Measurements from ENCODE around the gene KRTCAP2.

KRTCAP2 gene

GRCh38 chr1:155179112-155180031 is 6.3 kb upstream of the KRTCAP2 start:
- no peak for ATAC-seq
- Mint-ChIP-seq H3K4me1 (peaks cover 32% of the 10 kb centered on the region), H3K27ac (peak overlapping the region; percentile 11), H3K27me3 (no peaks in the 10 kb centered on the region), H3K36me3 (peaks cover 13% of the 10 kb centered on the region), H3K9me3 (no peaks in the 10 kb centered on the region), H3K4me3 (no peak overlapping the region)

DNA sequence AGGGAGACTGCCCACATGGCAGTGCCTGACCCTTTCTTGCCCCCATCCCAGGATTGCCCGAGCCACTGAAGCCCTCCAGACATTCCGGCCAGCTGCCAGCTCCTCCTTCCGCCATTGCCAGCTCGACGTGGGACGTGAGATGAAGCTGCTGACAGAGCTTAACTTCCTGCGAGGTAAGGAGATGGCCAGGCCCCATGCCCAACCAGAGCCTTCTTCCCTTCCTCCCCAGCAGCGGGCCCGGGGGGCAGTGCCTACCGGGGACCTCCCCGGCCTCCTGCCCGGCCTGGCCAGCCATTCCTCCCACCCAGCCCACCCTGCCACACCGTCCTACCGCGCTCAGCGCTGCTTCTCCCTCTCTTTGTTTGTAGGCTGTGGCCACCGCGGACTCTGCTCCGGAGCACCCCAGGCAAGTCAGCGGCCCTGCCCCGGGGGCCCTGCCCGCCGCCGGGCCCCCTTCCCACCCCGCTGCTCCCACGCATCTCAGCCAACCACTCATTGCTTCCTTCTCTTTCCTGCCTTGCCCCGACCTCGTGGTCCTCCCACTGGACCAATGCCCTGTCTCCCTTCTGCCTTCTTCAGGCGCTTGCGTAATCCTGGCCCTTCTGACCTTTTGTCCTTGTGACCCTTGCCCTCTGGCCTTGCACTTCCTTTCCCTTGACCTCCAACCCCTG is 5.5 kb upstream of the KRTCAP2 start:
- Mint-ChIP-seq H3K27ac (peak overlapping the region; percentile 11), H3K9me3 (no peaks in the 10 kb centered on the region), H3K4me1 (peaks cover 32% of the 10 kb centered on the region), H3K27me3 (no peaks in the 10 kb centered on the region), H3K4me3 (no peak overlapping the region), H3K36me3 (peaks cover 13% of the 10 kb centered on the region)
- no peak for ATAC-seq

DNA sequence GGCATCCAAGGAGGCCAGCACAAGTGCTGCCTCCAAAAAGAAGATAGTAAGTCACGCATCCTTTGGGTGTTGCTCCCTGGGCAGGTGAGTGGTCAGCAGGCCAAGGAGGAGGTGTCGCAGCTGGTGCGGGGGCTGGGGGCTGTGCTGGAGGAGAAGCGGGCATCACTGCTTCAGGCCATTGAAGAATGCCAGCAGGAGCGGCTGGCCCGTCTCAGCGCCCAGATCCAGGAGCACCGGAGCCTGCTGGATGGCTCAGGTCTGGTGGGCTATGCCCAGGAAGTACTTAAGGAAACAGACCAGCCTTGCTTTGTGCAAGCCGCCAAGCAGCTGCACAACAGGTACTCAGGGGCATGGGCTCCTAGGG is 4.8 kb upstream of the KRTCAP2 start:
- Mint-ChIP-seq H3K9me3 (no peaks in the 10 kb centered on the region), H3K4me1 (peaks cover 32% of the 10 kb centered on the region), H3K36me3 (peaks cover 13% of the 10 kb centered on the region), H3K27me3 (no peaks in the 10 kb centered on the region), H3K4me3 (no peak overlapping the region), H3K27ac (no peak overlapping the region)
- no peak for ATAC-seq

DNA sequence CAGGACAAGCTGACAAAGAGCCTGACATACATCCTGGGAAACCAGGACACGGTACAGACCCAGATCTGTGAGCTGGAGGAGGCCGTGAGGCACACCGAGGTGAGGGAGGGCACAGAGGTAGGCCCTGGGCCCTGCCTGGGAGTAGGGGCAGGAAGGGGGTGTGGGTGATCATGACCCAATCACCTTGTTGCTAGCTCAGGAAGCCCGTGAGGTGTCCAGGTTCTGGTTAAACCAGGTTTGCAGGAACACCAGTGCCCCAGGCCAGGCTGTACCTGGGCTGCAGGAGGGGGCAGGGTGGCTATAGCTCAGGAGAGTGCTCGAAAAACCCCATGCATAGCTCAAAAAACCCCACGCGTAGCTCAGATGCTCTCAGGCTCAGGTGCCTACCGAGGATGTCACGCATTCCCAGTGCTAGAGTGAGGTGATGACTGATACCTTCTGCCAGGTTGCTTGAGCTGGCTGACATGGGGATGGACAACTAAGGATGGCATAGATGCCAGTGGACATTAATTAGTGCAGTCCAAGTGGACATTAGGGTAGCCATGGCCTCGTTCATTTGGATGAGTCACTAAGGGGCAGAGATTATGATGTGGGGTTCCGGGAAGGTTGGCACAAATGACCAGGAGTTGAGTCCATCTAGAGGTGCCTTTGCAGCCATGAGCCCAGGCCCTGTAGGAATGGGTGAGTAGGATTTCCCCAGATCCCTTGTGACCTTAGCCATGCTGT is 4.3 kb upstream of the KRTCAP2 start:
- Mint-ChIP-seq H3K36me3 (peaks cover 13% of the 10 kb centered on the region), H3K27me3 (no peaks in the 10 kb centered on the region), H3K4me1 (peaks cover 36% of the 10 kb centered on the region), H3K9me3 (no peaks in the 10 kb centered on the region), H3K4me3 (no peak overlapping the region), H3K27ac (no peak overlapping the region)
- no peak for ATAC-seq

DNA sequence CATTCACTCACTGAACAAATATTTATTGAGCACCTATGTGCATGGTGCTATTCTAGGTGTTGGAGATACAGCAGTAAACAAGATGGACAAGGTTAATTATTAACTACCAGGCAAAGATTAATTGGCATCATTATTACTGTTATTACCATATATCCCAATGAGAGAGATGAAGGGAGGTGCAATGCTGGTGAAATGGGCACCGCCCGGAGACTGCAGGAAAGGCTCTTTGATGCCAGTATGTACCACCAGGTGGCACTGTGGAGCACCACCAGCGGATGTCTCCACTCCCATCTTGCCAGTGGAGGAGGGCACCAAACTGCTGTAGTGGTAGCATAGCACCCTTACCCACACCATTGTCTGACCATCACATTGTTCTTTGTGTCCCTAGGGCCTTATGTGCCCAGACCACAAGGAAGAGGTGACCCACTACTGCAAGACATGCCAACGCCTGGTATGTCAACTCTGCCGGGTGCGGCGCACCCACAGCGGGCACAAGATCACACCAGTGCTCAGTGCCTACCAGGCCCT is 3.5 kb upstream of the KRTCAP2 start:
- Mint-ChIP-seq H3K27ac (no peak overlapping the region), H3K4me1 (peaks cover 41% of the 10 kb centered on the region), H3K27me3 (no peaks in the 10 kb centered on the region), H3K4me3 (no peak overlapping the region), H3K36me3 (peaks cover 13% of the 10 kb centered on the region), H3K9me3 (no peaks in the 10 kb centered on the region)
- ATAC-seq, result peak; percentile 57

- H3K27me3 Mint-ChIP-seq, result no peaks in the 10 kb centered on the region
- H3K27ac Mint-ChIP-seq, result no peak overlapping the region
- no peaks in the 10 kb centered on the region for H3K9me3 Mint-ChIP-seq
- H3K4me1 Mint-ChIP-seq, result peaks cover 41% of the 10 kb centered on the region
- H3K4me3 Mint-ChIP-seq, result no peak overlapping the region
- H3K36me3 Mint-ChIP-seq, result peaks cover 13% of the 10 kb centered on the region
- ATAC-seq, result no peak
Observed at GRCh38 chr1:155175927-155176371, 2.8 kb upstream of the KRTCAP2 start.

GRCh38 chr1:155175281-155175926 is 2.3 kb upstream of the KRTCAP2 start:
- Mint-ChIP-seq H3K27me3 (no peaks in the 10 kb centered on the region), H3K9me3 (no peaks in the 10 kb centered on the region), H3K36me3 (peaks cover 16% of the 10 kb centered on the region), H3K4me1 (peaks cover 44% of the 10 kb centered on the region), H3K4me3 (no peak overlapping the region), H3K27ac (no peak overlapping the region)
- ATAC-seq, result no peak

- no peak for ATAC-seq
- Mint-ChIP-seq H3K36me3 (peaks cover 18% of the 10 kb centered on the region), H3K27ac (peak overlapping the region; percentile 96), H3K4me1 (peaks cover 46% of the 10 kb centered on the region), H3K27me3 (no peaks in the 10 kb centered on the region), H3K4me3 (peak overlapping the region; percentile 95), H3K9me3 (no peaks in the 10 kb centered on the region)
Observed at GRCh38 chr1:155174324-155175280, 1.5 kb upstream of the KRTCAP2 start.

DNA sequence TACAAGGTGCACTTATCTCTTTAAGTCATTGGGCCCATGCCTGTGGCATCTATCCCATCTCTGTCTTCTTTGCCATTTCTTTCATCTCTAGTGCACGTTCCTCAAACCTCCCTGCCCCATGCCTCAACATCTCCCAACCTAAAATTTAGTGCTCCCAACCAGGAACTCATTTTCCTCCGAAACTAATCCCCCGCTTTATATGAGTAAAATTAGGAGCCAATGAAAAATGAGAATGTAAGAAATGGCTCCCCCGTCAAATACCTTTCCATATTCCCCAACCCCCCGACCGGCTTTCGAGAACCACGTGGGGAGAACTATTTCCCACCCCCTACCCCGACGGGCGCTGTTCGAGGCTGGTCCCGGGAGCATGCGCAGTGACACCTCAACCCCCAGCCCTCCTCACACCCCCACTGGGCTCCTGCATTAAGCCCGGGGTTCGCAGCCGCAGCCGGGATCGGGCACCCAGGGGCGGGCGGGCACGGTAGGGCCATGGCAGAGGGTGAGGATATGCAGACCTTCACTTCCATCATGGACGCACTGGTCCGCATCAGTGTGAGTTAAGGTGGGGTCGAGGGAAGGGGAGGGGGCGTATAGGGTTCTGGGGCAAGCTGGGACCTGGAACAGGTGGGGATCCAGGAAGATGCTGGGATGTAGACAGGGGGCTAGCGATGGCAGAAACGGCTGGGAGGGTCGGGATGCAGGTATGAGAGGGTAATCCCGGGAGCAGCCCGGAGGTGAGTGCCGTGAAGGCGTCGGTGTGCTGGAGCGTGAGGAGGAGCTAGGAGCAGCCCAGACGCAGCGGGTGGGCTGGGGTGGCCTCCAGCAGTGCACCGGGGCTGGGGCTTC is 597 bp upstream of the KRTCAP2 start, which contains the start of gene TRIM46:
Gene TRIM46 (plus strand): TSS at position 372 of the 846 bp plus-strand sequence. CDS start 118 bp downstream, at position 490.
- Mint-ChIP-seq H3K36me3 (peaks cover 18% of the 10 kb centered on the region), H3K9me3 (no peaks in the 10 kb centered on the region), H3K27me3 (no peaks in the 10 kb centered on the region), H3K27ac (peak within 1 kb of the TSS; percentile 96), H3K4me1 (peaks cover 46% of the 10 kb centered on the region), H3K4me3 (peak within 1 kb of the TSS; percentile 95)
- peak; percentile 53 for ATAC-seq

DNA sequence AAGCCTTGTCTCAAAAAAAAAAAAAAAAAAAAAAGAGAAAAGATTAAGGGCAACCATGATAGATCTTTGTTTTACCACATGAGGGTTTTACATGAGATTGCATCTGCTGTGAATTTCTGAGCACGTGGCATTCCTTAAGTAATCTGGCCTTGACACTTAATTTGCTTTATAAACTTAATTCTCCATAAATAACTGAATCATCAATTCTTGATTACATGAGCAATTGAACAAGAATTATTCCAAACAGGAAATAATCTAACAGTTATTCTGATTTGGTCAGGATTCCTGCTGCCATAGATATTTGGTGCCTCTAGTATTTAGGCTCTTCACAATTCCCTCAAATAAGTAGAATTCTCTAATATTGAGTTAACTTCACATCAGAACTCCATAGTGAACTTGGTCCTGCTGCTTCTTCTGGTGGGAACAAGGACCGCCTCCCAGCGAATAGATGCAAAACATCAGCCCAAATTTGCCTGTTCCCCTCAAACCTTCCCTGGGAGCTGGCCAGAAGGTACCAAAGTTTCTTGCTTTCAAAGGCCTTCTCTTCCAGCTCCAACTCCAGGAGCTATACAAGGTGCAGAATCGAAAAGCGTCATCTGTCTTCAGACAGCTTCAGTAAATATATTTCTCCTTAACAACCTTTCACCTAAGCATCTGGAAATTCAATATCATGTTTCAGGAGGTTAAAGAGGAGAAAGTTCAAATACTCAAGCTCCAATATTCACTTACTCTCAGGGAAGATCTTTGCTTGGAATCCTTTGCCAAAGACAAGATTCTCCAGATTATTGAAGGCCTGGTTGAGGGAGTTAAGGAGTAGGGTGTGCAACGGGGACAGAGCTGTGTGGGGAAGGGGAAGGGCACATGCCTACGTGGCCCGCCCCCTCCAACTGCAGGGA is 1.0 kb downstream of the KRTCAP2 start:
- H3K4me3 Mint-ChIP-seq, result peak overlapping the region; percentile 95
- H3K9me3 Mint-ChIP-seq, result no peaks in the 10 kb centered on the region
- ATAC-seq, result peak; percentile 37
- peak overlapping the region; percentile 96 for H3K27ac Mint-ChIP-seq
- peaks cover 55% of the 10 kb centered on the region for H3K4me1 Mint-ChIP-seq
- peaks cover 18% of the 10 kb centered on the region for H3K36me3 Mint-ChIP-seq
- no peaks in the 10 kb centered on the region for H3K27me3 Mint-ChIP-seq

- Mint-ChIP-seq H3K27me3 (no peaks in the 10 kb centered on the region), H3K9me3 (no peaks in the 10 kb centered on the region), H3K4me1 (peaks cover 53% of the 10 kb centered on the region), H3K27ac (no peak overlapping the region), H3K4me3 (no peak overlapping the region), H3K36me3 (peaks cover 18% of the 10 kb centered on the region)
- no peak for ATAC-seq
Observed at GRCh38 chr1:155170806-155171205, 2.3 kb downstream of the KRTCAP2 start.

DNA sequence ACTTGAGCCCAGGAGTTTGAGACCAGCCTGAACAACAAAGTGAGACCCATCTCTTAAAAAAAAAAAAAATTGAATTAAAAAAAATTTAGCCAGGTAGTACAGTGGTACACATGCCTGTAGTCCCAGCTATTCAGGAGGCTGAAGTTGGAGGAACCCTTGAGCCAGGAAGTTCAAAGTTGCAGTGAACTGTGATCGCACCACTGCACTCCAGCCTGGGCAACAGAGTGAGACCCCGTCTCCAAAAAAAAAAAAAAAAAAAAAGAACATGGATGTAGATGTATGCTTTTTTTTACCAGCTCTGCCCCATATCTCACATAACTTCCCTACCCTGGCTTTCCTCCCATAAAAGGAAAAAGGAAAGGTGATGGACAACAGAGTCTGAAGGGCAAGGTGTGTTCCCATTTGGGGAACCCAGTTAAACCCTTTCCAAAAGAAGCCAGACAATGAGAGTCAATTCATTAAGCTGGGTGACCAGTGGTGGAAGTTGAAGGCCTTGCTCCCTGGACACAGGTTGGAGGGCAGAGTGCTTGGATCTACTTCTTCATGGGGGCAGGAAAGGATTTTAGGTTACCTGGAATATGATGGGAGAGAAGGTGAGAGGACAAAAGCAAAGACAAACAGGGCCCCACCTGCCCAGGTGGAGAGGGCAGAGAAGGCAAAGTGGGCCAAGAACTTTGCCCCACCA is 2.9 kb downstream of the KRTCAP2 start:
- no peak for ATAC-seq
- Mint-ChIP-seq H3K9me3 (no peaks in the 10 kb centered on the region), H3K4me1 (peaks cover 53% of the 10 kb centered on the region), H3K27ac (peak overlapping the region; percentile 56), H3K4me3 (no peak overlapping the region), H3K27me3 (no peaks in the 10 kb centered on the region), H3K36me3 (peaks cover 18% of the 10 kb centered on the region)
